Activated CD4-positive, alpha-beta T cell treated with anti-CD3 and anti-CD28 coated beads for 4 hours (primary cell): ENCODE results near the gene GPA33.
A peak's percentile ranks its signal among the peaks of the same experiment; 100 is the strongest.
"Not testable (repeated sequence)": the region's sequence is repeated elsewhere in the genome, so short reads cannot be mapped to it uniquely, and the experiment has no call there.

Source experiments
- DNase-seq, 2 donors: peaks; one replicate each; pipeline ENCODE4 v3.0.0-alpha.2; 2020

The GPA33 gene

DNA sequence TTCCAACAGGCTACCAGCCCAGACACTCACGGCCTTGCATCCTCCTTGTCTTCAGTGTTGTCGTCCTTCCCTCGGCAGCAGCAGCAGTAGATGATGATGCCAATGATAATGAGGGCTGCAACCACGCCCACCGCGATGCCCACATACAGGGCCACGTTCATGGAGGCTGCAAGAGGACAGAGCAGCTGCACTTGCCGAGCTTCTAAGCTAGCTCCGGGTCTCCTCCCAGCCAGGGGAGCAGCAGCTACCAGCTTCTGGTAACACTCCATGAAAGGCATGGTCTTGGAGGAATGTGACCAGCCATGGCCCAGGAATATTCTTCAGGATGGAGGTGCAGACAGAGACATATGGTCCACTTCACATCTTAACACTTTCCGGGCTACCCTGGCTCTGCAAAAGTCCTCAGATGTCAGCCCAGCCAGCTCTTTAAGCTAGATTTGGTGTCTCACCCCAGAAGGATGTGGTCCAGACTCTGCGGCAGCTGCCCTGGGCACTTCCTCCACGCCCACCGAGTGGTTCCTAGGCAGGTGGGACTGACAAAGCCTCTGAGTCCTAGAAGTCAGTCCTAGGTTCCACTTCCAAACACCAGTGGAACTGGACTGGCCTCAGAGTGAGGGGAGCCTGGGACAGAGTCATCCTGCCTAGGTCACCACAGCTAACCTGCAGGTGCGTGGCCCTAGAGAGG lies 35.1 kb downstream of the GPA33 start:
- DNase-seq: no peak

DNA sequence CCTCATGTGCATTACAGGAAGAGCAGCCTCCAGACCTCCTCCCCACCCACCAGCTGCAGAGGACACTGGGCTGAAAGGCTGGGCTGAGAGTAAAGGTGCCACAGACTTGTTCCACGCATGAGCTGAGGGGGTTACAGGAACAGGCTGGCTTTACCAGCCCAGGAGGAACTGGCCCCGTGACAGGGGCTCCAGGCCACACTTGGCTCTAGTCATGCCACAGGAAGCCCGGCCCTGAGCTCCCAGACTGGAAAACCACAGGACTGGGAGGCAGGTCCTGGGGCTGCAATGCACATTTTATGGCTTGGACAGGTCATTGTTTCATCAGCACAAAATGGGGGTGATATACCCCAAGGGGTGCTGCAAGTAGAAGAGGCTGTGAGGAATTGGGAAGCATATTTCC lies 35.6 kb downstream of the GPA33 start:
- DNase-seq: no peak

DNA sequence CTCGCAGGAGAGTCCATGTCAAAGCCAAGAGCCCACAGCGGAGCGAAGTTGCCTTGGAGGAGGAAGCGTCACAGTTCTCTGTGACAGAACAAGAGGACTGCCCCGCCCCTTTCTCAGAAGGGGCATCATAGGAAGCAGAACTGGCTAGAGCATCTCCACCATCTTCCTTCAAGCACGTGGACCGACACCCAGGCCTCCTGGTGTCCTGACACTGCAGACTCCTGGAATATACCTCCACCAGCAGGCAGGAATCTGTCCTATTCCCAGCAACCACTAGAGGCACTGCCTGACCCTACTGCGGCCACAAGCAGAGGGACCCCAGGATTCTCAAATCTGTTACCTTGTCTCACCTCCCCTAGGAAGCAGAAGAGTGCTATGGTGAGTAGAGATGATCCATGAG lies 37.8 kb downstream of the GPA33 start:
- no peak for DNase-seq

DNA sequence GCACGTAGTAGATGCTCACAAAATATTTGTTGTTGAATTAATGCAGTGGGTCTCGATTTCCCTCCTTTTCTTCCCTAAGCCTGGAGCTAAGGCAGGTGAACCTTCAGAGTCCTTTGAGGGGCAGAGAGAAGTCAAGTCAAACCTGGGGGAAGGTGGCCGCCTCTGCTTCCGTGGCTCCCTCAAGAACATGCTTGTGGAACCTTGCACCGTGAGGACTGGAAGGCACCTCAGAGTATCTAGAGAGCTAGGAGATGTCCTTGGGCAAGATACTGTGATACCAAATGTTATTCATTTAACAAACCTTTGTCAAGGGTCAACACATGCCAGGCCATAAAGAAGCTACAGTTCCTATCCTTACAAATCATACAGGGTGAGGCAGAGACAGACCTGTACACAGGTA lies 38.3 kb downstream of the GPA33 start:
- DNase-seq: no peak

DNA sequence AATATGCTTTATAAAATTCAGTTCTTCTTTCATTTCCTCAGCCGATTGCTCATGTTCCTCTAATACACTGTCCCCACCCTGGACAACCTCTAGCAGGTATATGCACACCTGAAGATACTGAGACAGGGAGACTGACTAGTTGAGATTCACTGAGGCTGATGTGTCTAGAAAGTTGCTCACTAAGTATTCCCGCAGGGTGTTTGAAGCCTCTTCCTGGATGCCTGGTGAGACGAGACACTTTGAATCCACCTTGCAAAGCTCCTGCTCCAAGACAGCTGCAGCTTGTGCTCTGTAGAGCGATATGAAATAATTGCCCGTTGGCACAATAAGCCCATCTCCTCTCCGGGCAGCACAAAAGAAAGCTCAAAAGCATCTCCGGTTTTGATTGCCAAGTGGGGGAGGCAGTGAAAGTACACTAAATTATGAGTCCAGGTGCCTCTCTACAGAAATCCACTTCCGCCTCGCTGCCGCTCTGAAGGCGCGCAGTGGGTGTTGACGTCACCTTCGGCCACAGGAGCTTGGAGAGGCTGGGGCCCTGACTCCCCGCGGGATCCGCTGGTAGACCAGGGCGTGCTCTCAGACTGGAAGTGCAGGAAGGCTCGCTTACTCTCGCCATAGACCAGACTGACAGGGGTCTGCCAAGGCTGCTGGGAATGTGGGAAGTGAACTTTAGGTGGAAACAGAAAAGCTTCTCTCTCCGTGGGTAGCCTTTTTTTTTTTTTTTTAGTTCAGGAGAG lies 46.3 kb downstream of the GPA33 start:
- DNase-seq: peak; percentile 54 to 55

DNA sequence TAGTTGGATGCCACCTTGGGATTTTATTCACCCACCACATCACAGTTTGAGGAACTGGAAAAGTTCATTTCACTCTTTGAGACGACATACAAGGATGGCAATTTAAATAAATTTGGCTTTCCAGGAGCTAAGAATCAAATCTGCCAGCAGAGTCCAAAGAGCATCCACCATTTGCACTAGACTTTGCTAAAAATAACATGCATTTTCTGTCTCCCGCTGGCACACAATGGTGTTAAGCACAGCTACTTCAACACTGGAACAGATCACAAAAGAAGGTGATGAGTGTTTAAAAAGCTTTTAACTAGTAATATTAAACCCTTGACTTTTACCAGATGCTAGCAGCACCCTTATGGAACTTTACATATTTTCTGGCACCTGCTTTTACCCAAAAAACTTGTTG lies 56.5 kb downstream of the GPA33 start:
- no peak for DNase-seq

DNA sequence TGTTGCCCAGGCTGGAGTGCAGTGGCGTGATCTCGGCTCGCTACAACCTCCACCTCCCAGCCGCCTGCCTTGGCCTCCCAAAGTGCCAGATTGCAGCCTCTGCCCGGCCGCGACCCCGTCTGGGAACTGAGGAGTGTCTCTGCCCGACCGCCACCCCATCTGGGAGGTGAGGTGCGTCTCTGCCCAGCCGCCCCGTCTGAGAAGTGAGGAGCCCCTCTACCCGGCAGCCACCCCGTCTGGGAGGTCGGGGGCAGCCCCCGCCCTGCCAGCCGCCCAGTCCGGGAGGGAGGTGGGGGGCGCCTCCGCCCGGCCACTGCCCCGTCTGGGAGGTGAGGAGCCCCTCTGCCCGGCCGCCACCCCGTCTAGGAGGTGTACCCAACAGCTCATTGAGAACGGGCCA lies 60.6 kb downstream of the GPA33 start:
- DNase-seq: not testable (repeated sequence)

DNA sequence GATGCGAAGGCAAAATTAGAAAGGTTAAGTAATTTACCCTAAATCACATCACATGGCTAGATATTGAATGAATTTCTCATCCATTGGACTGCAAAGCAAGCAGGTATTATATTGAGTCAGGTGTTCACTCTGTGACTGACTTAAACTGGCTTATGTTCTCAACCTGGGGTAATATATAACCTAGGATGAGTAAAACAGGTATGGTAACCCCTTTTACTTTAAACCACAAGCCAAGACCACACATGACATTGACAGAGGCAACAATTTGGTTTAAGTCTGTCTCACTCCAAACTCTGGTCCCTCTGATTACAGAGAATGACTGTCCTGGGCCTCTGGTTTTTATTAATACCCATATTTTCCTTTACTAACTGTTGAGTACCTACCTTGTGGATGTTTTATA lies 67.8 kb downstream of the GPA33 start:
- DNase-seq: no peak

DNA sequence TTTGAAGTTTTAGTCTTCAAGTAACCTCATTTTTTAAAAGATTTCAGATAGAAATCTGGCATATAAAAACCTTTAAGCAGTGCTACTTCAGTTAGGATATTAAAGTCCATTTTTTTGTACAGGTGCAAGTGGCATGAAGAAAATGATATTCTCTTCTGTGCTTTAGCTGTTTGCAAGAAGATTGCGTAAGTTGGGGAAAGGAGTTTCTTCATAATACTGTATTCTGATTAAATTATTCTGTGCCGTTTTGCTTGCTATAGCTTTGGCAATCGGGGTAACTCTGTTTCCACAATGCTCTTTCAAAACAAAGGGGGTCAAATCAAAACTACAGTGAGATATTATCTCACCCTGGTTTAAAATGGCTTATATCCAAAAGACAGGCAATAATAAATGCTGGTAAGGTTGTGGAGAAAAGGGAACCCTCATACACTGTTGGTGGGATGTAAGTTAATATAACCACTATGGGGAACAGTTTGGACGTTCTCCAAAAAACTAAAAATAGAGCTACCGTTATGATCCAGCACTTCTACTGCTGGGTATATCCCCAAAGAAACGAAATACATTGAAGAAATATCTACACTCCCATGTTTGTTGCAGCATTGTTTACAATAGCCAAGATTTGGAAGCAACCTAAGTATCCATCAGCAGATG lies 74.0 kb downstream of the GPA33 start:
- no peak for DNase-seq

DNA sequence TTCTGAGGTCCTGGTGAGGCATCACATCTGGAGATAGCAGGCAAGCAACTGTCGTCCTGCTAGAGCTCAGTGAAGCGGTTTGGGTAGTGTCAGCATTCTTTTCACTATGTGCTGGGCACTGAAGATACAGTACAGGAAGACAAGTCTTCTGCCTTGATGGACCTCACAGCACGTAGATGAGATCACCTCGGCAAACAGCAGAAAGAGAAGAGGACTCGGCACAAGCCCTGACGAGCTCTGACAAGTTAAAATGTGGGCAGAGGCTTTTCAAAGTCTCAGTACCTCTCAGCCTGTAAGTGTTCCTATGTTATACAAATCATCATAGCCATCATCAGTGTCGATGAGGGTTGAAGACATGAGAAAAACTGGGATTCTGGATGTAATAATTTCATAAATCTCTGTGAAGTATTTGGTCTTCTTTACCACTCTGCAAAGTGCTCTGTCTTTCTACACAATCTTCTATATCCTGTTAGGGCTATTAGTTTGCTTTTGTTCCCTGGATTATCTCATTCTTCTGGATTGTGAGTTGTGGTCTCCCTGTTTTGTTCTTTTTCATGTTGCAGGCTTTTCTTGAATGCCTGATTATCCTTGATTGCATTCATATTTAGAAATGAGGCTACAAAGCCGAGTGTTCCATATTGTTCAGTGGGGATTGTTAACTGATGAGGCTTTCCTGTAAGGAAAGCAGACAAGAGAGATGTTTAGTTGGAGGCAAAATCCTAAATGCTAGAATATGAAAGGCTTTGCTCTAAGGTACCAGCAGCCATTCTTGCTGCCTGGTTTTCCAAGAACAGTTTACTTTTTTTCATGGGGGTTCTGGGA lies 76.9 kb downstream of the GPA33 start:
- no peak for DNase-seq

DNA sequence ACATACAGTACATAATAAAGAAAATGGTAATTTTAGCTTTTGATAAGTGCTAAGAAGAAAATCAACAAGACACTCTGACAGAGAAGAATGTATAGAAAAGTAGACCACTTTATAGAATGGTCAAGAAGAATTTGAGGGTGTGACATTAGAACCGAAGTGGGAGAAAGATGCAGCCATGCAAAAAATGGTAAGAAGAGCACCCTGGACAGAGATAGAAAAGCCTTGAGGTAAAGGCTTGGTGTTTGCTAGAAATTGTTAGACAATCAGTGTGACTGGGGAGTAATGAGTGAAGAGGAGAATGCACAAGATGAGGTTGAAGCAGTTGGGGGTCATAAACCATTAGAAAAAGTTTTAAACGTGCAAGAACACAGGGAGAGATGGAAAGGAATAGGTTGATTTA lies 77.6 kb downstream of the GPA33 start:
- no peak for DNase-seq

DNA sequence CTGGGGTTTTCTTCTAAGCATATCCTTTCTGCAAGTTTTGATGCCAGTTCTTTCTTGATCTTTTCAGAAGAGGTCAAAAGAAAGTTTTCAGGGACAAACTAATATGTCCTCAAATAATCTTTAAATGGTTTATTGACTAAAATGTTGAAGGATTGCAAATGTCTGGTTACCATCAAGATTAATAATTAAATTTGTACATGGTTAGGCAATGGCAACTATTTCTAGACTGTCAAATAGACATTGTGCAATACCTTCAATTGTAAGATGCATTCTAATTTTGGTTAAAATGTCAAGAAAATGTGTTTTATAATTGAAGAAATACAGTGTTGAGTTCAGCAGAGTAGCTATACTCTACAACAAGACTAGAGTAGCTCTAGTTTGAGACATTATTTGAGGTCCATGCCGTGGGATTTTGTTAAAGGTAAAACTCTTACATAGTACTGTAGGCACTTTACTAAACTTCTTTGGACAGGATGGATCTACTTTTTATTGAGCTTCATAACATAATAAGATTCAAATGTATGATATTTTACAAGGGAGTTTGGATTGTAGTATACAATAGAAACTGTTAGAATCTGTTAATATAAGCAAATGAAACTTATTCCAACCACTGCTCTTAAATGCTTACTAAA lies 78.5 kb downstream of the GPA33 start:
- DNase-seq: no peak

DNA sequence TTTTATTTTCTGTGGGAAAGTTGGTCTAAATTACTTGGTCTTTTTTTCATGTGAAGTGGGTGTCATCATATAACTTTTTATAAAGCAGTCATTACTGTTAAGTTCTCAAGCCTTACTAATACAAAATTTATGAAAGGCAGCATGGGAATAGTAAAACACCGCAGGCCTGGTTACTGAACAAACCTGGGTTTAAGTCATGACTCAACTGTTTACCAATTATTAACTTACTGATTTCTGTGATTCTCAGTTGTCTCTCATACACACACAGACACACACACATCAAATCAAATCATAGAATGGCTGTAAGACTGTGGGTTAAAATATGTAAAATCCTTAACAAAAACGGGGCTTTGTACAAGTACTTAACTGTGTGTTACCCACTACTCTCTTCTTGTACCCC lies 86.5 kb downstream of the GPA33 start:
- DNase-seq: no peak
